ENCODE measurements around the gene PEX14. TPM values are rescaled to one million over a fixed set of nuclear protein-coding genes. Genes with fewer than 3 reads are reported as not detected.
"Not testable (repeated sequence)": the region's sequence is repeated elsewhere in the genome, so short reads cannot be mapped to it uniquely, and the experiment has no call there.

Gene PEX14
- total RNA-seq: 10 to 100 TPM; 22.3 to 22.7 TPM

GRCh38 chr1:10474613-10475507, at the start of gene PEX14:
TSS of gene PEX14 (plus strand) at chr1:10474950. CDS start at chr1:10474967, 17 bp downstream.
- peaks cover 18 to 22% of the 10 kb centered on the region in 2 donors for H3K36me3 Mint-ChIP-seq
- H3K9me3 Mint-ChIP-seq: no peaks in the 10 kb centered on the region
- peak within 1 kb of the TSS; percentile 94 to 96 for H3K27ac Mint-ChIP-seq

GRCh38 chr1:10425826-10426534, 48.8 kb upstream of the PEX14 start:
- ATAC-seq; H3K36me3 Mint-ChIP-seq; H3K27ac Mint-ChIP-seq; DNase-seq (ENCODE audit: low spot score in 2 of 2); H3K9me3 Mint-ChIP-seq: not testable (repeated sequence)

More at GRCh38 chr1:10474613-10475507, at the start of gene PEX14:
- ATAC-seq: peak; percentile 86 to 89
- DNase-seq (ENCODE audit: low spot score in 2 of 2): peak; percentile 86 to 90

- not testable (repeated sequence) for DNase-seq (ENCODE audit: low spot score in 2 of 2); H3K36me3 Mint-ChIP-seq; H3K27ac Mint-ChIP-seq; ATAC-seq; H3K9me3 Mint-ChIP-seq
Observed at GRCh38 chr1:10426535-10426848, 48.3 kb upstream of the PEX14 start.

DNA sequence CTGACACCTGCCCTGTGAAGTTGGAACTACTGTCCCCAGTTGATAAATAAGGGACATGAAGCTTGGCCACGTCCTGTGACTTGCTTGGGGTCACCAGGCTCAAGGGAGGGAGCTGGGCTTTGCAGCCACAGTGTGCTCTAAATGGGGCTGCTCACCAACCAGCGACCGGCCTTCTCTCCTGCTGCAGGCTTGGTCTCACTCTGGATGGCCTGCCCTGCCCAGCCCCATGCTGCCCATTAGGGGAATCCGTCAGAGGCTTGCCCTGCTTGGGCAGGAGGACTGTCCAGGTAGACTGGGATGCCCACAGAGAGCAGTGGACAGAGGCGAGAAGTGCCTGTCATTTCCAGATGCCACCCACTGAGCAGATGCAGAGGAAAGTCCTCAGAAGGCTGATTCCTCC, 45.8 kb upstream of the PEX14 start:
- H3K36me3 Mint-ChIP-seq: no peaks in the 10 kb centered on the region
- H3K27ac Mint-ChIP-seq: peak overlapping the region in 1 of 2 donors; percentile 66
- H3K9me3 Mint-ChIP-seq: no peaks in the 10 kb centered on the region
- ATAC-seq (no peak), DNase-seq (ENCODE audit: low spot score in 2 of 2) (no peak)

DNA sequence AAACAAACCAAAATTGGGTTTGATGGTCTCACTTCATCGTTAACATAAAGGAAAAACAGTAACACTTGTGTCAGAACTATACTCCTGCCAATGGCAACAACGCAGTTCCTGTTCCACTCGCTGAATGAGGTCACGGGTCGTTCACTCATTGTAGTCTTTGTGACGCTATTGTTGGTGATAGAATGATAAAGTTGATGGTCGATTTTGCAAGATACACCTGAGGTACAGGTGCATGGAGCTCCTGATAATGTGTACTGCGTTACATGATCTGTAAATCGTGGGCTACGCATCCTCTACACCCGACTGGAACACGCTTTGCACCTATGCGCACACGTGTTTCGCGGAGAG, 44.9 kb upstream of the PEX14 start:
- peak; percentile 11 to 14 for ATAC-seq
- Mint-ChIP-seq H3K27ac (peak overlapping the region; percentile 73 to 86), H3K36me3 (no peaks in the 10 kb centered on the region), H3K9me3 (no peaks in the 10 kb centered on the region)
- peak in 1 of 2 donors; percentile 30 for DNase-seq (ENCODE audit: low spot score in 2 of 2)

GRCh38 chr1:10430216-10431069, 44.3 kb upstream of the PEX14 start, which contains the start of gene CENPS:
TSS of gene CENPS (plus strand) at chr1:10430433. CDS start at chr1:10430518, 85 bp downstream.
- Mint-ChIP-seq H3K36me3 (no peaks in the 10 kb centered on the region), H3K9me3 (no peaks in the 10 kb centered on the region), H3K27ac (peak within 1 kb of the TSS; percentile 86 to 93)
- peak; percentile 87 to 92 for DNase-seq (ENCODE audit: low spot score in 2 of 2)
- ATAC-seq: peak; percentile 88 to 90

DNA sequence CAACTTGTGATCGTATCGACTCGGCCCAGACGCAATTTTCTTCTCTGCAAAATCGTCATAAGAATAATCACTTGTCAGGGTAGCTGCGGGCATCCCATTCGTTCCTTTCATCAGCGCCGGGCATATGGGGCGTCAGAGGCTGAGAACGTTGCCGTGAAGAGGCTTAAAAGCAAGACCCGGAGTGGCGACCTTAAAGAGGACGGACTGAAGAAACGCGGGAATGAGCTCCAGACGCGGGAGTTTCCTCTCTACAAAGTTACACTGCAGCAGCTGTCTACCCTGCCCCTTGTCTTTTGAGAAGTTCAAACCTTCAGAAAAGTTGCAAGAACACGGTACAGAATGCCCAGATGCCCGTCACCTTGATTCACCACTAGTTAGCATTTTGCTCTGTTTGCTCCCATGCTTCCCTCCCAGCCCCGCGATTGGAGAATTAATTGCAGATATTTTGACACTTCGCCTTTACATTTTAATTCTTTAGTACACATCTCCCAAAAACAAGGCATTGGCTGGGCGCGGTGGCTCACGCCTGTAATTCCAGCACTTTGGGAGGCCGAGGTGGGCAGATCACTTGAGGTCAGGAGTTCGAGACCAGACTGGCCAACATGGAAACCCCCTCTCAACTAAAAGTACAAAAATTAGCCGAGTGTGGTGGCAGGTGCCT, 43.5 kb upstream of the PEX14 start:
- peak in 1 of 2 donors; percentile 3 for ATAC-seq
- DNase-seq (ENCODE audit: low spot score in 2 of 2): no peak
- H3K36me3 Mint-ChIP-seq: no peaks in the 10 kb centered on the region
- peak overlapping the region; percentile 86 to 93 for H3K27ac Mint-ChIP-seq
- H3K9me3 Mint-ChIP-seq: no peaks in the 10 kb centered on the region

DNA sequence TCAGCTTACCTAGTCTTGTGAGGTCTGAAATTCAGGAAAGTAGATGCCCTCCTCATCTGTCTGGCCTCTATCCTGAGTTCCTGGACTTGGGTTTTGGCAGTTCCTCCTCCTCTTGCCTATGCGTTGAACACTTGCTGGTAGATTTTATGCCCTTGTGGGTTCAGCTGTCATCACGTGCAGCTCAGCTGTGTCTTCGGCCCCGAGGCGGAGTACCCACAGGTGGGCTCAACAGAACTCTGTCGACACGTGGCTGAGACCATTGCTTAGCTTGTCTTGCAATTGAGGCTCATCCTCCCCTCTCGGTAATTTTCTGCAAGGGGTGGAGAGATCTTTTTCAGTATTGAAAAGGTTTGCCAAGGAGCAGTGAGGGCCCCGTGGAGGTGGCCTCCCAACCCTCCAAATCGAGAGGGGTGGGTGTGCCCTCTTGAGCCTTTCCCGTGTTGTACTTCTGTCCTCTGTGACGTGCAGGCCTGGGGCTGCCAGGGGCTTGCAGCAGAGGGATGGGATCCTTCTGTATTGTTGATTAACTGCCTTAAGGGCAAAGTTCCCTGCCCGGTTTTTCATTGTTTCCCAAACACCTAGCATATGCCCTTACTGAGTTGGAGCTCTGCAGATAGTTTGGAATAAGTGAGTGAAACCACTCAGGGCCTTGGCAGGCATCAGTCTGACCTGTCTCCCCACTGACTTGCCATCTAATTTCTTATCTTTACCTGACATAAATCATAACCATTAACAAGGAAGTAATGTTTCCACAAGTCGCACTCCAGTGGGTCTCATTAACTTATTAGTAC, 41.6 kb upstream of the PEX14 start:
- no peak for DNase-seq (ENCODE audit: low spot score in 2 of 2)
- Mint-ChIP-seq H3K27ac (no peak overlapping the region), H3K9me3 (no peaks in the 10 kb centered on the region), H3K36me3 (no peaks in the 10 kb centered on the region)
- ATAC-seq: no peak

GRCh38 chr1:10433790-10434189, 41.0 kb upstream of the PEX14 start:
- H3K27ac Mint-ChIP-seq: no peak overlapping the region

GRCh38 chr1:10434590-10434989, 40.2 kb upstream of the PEX14 start:
- H3K27ac Mint-ChIP-seq: no peak overlapping the region
- H3K9me3 Mint-ChIP-seq: no peaks in the 10 kb centered on the region
- no peaks in the 10 kb centered on the region for H3K36me3 Mint-ChIP-seq
- ATAC-seq (no peak), DNase-seq (ENCODE audit: low spot score in 2 of 2) (no peak)

More at GRCh38 chr1:10433790-10434189, 41.0 kb upstream of the PEX14 start:
- ATAC-seq (no peak), DNase-seq (ENCODE audit: low spot score in 2 of 2) (no peak)
- Mint-ChIP-seq H3K9me3 (no peaks in the 10 kb centered on the region), H3K36me3 (no peaks in the 10 kb centered on the region)

GRCh38 chr1:10437052-10437451, 37.7 kb upstream of the PEX14 start:
- no peak for DNase-seq (ENCODE audit: low spot score in 2 of 2)
- H3K9me3 Mint-ChIP-seq: no peaks in the 10 kb centered on the region
- no peaks in the 10 kb centered on the region for H3K36me3 Mint-ChIP-seq
- no peak overlapping the region for H3K27ac Mint-ChIP-seq
- ATAC-seq: no peak

DNA sequence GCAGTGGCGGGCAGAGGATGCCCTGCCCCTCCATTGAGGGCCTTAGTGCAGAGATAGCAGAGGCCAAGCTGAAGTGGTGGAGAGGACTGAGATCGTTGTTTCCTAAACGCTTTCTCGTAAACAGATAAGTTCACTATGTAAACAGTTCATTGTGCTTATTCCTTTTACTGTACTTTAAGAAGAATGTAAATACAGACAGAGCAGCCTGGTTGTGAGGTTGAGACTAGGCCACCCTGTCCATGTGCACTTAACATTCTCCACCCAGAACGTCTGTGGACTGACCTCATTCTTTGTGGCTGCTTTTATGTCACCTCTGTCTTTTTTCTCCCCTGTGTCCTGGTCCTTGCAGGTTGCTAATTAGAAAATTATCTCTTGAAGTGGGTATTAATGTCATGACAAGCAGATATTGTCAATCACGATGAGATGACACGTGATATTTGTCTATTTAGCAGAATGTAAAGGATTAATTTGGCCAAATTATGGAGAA, 36.0 kb upstream of the PEX14 start:
- Mint-ChIP-seq H3K27ac (peak overlapping the region in 1 of 2 donors; percentile 3), H3K9me3 (no peaks in the 10 kb centered on the region), H3K36me3 (no peaks in the 10 kb centered on the region)
- ATAC-seq (no peak), DNase-seq (ENCODE audit: low spot score in 2 of 2) (no peak)

DNA sequence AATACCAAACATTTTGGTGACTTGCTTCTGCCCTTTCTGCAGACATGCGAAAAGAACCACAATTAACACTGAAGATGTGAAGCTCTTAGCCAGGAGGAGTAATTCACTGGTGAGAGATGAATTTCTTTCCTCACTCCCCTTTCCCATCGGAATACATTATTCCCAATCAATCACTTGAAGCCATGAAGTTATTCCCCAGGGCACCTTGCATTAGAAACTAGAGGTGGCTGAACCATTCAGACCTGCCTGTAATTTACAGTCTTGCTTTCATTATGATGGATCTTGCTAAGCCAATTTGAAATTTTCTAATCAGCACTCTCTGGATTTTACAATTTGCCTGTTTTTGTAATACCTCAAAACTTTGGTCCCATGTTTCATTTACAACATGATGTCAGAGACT, 34.4 kb upstream of the PEX14 start:
- DNase-seq (ENCODE audit: low spot score in 2 of 2) (no peak), ATAC-seq (no peak)
- H3K36me3 Mint-ChIP-seq: no peaks in the 10 kb centered on the region
- no peak overlapping the region for H3K27ac Mint-ChIP-seq
- no peaks in the 10 kb centered on the region for H3K9me3 Mint-ChIP-seq

- H3K36me3 Mint-ChIP-seq: no peaks in the 10 kb centered on the region
- no peak overlapping the region for H3K27ac Mint-ChIP-seq
- H3K9me3 Mint-ChIP-seq: no peaks in the 10 kb centered on the region
- DNase-seq (ENCODE audit: low spot score in 2 of 2): no peak
- ATAC-seq: no peak
Observed at GRCh38 chr1:10440794-10441193, 34.0 kb upstream of the PEX14 start.

GRCh38 chr1:10444248-10444647, 30.5 kb upstream of the PEX14 start:
- DNase-seq (ENCODE audit: low spot score in 2 of 2) (no peak), ATAC-seq (no peak)
- Mint-ChIP-seq H3K9me3 (no peaks in the 10 kb centered on the region), H3K36me3 (no peaks in the 10 kb centered on the region), H3K27ac (no peak overlapping the region)

Data from activated naive CD4-positive, alpha-beta T cell treated with anti-CD3 and anti-CD28 coated beads, Interleukin-2, amount 50 U/mL, for 72 hours (primary cell).